T-helper 1 cell treated with Interleukin-12 subunit alpha and Interleukin-12 subunit beta and Interleukin-4 antibody, amounts not matched to agents 30 ng/mL and 1 ng/mL, for 36 hours (primary cell): ENCODE results near the gene PILRB. TPM values are rescaled to one million over a fixed set of nuclear protein-coding genes. Genes with fewer than 3 reads are reported as not detected.
"Not testable (repeated sequence)": the region's sequence is repeated elsewhere in the genome, so short reads cannot be mapped to it uniquely, and the experiment has no call there.

Experiments
- intact Hi-C: fragments of 100-400 bp; cut with micrococcal nuclease; formaldehyde crosslinking; loops from one replicate; pipeline ENCODE4 v1.15.1; 2024
- total RNA-seq: library from RNA; stranded (reverse); gene quantifications from 2 replicates; pipeline ENCODE4 v1.2.3, GENCODE V29; 2022

The PILRB gene
- total RNA-seq, 1 donor from 2014 or later = 82.4 TPM

GRCh38 chr7:100373870-100374598 lies 16.1 kb downstream of the PILRB start:
- intact Hi-C loops = not testable (repeated sequence)

- intact Hi-C loops = no loop called here
Observed at GRCh38 chr7:100374601-100375000, 16.7 kb downstream of the PILRB start.

DNA sequence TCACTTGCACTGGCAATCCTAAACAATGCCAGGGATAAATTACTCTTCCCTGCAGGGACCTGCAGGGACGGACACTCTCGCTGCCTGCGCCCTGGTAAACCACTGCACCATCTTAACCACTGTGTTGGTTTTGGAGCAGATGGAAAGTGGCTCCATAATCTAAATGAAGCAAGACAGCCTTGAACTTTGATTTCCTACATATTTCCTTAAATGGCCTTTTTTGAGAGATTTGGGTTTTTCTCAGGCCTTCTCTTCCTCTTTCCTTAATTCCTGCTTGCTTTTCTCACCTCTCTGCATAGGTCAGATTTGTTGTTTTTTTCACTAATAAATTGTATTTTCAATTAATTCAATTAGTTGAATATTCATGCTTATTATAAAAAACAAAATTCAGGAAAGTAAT lies 18.1 kb downstream of the PILRB start:
- intact Hi-C loops = no loop called here

- intact Hi-C loops = no loop called here
Observed at GRCh38 chr7:100378114-100378755, 20.3 kb downstream of the PILRB start.

DNA sequence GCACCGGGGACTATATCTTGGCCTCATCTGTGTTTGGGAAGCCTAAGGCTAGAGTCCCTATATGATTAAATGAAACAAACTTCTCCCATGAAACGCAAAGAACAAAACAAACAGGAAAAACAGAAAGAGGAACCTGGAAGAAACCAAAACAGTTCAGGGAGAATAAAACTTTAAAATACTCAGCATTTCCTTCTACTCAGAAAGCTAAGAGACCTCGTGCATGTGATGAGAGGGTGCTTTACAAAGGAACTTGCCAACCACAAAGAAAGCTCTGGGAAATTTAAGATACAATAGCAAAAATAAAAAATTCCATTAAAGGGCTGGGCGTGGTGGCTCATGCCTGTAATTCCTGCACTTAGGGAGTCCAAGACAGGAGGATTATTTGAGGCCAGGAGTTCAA lies 22.3 kb downstream of the PILRB start:
- intact Hi-C loops = no loop called here

DNA sequence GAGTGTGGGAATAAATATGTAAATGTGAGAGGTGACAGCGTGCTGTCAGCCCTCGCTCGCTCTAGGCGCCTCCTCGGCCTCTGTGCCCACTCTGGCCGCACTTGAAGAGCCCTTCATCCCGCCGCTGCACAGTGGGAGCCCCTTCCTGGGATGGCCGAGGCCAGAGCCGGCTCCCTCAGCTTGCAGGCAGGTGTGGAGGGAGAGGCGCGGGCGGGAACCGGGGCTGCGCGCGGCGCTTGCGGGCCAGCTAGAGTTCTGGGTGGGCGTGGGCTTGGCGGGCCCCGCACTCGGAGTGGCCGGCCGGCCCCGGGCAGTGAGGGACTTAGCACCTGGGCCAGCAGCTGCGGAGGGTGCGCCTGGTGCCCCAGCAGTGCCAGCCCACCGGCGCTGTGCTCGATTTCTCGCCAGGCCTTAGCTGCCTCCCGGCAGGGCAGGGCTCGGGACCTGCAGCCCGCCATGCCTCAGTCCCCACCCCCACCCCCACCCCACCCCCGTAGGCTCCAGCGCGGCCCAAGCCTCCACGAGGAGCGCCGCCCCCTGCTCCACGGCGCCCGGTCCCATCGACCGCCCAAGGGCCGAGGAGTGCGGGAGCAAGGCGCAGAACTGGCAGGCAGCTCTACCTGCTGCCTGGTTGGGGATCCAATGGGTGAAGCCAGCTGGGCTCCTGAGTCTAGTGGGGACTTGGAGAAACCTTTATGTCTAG lies 23.8 kb downstream of the PILRB start:
- intact Hi-C loops = not testable (repeated sequence)

DNA sequence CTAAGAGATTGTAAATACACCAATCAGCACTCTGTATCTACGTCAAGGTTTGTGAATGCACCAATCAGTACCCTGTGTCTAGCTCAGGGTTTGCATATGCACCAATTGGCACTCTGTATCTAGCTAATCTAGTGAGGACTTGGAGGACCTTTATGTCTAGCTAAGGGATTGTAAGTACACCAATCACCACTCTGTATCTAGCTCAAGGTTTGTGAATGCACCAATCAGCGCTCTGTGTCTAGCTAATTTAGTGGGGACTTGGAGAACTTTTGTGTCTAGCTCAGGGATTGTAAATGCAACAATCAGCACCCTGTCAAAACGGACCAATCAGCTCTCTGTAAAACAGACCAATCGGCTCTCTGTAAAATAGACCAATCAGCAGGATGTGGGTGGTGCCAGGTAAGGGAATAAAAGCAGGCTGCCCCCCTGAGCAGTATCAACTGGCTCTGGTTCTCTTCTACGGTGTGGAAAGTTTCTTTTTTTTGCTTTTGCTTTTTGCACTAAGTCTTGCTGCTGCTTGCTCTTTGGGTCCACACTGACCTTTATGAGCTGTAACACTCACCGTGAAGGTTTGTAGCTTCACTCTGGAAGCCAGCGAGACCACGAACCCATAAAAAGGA lies 24.4 kb downstream of the PILRB start:
- intact Hi-C loops = not testable (repeated sequence)

DNA sequence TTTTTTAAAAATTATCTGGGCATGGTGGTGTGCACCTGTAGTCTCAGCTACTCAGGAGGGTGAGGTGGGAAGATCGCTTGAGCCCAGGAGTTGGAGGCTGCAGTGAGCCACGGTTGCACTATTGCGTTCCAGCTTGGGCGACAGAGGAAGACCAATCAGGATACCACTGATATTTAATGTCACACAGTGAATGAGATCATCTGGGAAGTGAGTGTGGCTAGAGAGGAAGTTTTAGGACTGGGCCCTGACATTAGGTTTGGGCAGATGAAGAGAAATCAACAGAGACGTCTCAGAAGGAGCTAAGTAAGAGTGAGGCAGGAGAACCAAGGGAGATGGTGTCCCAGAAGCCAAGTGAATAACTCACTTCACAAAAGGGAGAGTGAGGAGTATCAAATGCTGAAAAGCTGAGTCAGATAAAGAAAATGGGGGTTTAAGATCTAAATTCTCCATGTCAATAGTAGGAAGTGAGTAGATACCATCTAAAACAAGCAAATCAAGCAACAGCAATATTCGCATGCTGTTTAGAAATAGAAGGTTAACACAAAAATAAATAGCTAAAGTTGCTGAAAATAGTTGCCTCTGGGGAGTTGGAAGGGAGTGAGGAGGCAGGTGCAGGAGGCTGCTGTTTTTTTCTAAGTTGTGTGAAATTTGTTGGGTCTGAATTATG lies 26.8 kb downstream of the PILRB start:
- intact Hi-C loops = no loop called here

GRCh38 chr7:100386940-100387339 lies 29.0 kb downstream of the PILRB start:
- intact Hi-C loops = no loop called here

DNA sequence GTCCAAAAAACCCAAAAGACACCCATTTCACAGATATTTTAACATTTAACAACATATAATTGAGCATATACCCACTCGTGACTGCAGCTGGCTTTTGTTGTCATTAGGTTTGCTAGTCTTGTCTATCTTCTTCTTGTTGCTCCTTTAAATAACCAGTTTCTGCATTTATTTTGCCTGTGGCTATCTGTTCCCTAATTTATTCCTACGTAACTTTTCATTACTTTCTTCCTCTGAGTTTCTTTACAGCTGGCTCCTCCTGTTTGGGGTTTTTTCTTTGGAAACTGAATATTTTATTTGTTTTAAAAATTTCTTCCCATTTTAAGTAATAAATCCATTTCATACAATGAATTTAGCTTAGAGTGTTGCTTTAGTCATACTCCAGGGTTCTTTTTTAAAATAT lies 29.8 kb downstream of the PILRB start:
- intact Hi-C loops = no loop called here

DNA sequence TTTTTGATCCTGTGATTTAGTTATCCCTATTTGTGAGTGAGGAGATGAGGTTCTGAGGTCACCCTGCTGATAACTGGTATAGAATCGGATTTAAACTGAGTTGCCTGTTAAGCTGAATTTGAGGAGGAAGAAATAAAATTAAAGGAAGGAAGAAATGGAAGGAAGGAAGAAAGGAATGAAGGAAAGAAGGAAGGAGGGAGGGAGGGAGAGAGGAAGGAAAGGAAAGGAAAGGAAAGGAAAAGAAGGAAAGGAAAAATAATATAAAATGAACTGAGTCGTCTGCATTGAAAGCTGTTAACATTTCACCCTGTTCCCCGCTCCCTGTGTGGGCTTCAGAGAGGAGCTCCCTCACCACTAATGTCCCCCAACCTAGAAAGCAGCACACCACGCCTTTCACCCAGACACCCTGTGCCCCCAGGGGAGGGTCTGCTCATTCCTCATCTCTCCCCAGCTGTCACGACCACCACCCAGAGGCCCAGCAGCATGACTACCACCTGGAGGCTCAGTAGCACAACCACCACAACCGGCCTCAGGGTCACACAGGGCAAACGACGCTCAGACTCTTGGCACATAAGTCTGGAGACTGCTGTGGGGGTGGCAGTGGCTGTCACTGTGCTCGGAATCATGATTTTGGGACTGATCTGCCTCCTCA lies 31.6 kb downstream of the PILRB start:
- intact Hi-C loops = no loop called here

GRCh38 chr7:100390286-100391009 lies 32.5 kb downstream of the PILRB start:
- intact Hi-C loops = no loop called here

DNA sequence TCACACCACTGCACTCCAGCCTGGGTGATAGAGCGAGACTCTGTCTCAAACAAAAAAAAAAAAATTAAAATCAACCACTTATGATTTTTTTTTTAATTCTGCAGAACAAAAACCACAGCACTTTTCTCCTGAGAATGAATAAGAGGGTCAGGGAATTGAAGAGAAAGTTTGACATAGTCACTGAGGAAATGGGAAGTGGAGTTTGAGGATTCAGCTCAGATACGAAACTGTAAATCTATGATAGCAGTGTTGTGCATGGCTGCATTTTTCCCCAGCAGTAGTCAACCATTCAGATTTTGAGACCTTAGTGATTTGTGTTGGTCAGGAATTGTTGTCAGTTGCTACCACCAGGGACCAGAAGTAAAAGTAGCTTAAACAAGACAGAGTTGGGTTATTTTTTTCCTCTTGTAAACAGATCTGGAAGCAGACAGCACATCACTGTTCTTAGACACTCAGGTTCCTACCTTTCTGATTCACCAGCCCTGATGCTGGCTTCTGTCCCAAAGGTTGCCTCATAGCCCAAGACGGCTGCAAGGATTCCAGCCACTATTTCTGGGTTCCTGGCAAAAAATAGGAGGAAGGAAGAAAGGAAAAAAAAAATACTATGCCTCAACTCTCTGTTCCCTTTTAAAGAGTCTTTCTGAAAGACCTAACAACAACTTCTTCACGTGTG lies 35.5 kb downstream of the PILRB start:
- intact Hi-C loops = no loop called here

GRCh38 chr7:100394077-100394476 lies 36.2 kb downstream of the PILRB start:
- intact Hi-C loops = no loop called here

DNA sequence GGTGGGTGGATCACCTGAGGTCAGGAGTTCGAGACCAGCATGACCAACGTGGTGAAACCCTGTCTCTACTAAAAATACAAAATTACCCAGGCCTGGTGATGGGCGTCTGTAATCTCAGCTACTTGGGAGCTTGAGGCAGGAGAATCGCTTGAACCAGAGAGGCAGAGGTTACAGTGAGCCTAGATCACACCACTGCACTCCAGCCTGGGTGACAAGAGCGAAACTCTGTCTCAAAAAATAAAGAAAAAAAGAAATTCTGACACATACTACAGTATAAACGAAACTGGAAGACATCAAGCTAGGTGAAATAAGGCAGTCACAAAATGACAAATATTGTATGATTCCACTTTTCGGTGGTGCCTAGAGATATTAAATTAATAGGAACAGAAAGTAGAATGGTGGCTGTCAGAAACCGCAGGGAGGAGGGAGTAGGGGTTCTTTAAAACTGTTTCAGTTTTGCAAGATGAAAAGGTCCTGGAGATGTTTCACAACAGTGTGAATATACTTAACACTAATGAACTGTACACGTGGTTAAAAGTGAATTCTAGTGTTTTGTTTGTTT lies 38.6 kb downstream of the PILRB start:
- intact Hi-C loops = loop anchor here (1.0 to 2.0 kb wide), 2 partner anchors 33 to 52 kb away; partner anchors contain the start of gene MEPCE

DNA sequence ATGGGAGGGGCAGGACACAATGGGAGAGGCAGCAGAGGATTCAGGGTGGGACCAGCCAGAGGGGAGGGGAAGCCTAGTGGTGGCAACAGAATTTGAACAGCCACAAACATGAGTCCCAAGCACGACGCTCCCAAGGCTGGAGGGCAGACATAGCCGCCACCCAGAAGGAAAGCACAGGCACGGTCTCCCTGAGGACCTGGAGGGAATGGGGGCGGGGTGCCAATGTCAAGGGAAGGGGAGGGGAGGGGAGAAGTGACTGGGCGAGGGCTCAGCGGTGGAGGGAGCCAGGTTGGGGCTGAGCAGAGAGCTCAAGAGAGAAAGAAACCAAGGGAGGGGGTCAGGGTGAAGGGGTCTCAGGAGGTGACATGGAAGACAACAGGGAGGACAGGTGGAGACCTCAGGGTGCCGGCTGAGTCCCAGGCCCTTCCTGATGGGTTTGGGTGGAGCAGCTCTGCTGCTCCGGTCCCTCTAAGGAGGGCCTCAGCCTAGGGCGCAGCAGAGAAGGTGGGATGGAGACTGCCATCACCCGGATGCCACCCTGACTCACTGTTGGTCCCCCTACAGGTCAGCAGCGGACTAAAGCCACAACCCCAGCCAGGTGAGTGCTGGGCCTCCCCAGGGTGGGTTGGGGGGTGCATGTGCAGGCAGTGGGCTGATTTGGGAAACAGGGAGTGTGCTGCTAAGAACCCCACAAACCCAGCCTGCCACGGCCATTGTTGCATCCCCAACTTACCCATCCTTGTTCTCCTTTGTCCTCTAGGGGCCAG lies 39.6 kb downstream of the PILRB start:
- intact Hi-C loops = loop anchor here (2.0 kb wide), 1 partner anchor 53 kb away; no protein-coding TSS in a partner anchor

DNA sequence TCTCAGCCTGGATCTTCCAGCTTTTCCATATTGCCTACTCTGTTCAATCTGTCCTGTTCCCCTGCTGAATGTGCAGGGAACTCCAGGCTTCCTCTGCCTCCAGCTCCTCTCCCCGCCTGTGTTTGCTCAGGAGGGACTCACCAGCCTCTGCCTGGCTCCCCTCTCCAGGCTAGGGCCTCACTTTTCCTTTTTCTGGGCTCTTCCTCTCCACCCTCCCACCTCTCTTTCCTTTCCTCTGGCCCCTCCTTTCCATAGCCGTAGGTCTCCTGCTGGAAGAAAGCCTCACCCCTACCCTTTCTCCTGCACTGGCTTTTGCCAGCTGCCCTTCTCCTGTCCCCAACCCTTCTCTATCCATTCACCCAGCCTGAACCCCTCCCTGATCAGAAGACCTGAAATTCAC lies 40.3 kb downstream of the PILRB start:
- intact Hi-C loops = no loop called here

- intact Hi-C loops = no loop called here
Observed at GRCh38 chr7:100400041-100400440, 42.1 kb downstream of the PILRB start.
